ENCODE measurements around the gene UGT2B10.
"Not testable (repeated sequence)": the region's sequence is repeated elsewhere in the genome, so short reads cannot be mapped to it uniquely, and the experiment has no call there.

The UGT2B10 gene

DNA sequence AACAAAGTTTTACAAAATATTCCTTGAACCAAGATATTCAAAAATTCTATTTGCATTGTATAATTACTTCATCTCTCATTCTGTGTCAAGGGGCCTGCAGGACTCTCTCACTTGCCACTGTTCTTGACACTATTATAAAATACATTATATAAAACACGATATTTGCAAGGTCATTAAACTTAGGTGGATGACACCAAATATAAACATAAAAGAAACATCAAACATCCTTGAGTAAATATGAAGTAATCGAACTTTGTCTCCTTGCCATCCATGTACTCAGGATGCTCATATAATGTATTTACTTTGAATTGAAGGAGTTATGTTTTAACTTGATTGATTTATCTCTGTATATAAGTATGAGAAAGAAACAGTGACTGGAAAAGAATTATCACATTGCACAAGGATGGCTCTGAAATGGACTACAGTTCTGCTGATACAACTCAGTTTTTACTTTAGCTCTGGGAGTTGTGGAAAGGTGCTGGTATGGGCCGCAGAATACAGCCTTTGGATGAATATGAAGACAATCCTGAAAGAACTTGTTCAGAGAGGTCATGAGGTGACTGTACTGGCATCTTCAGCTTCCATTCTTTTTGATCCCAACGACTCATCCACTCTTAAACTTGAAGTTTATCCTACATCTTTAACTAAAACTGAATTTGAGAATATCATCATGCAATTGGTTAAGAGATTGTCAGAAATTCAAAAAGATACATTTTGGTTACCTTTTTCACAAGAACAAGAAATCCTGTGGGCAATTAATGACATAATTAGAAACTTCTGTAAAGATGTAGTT lies at the start of gene UGT2B10:
UGT2B10 (plus strand) TSS at position 378 of the 793 bp plus-strand sequence; CDS start at position 404, 26 bp downstream.
- DNase-seq = not testable (repeated sequence)

DNA sequence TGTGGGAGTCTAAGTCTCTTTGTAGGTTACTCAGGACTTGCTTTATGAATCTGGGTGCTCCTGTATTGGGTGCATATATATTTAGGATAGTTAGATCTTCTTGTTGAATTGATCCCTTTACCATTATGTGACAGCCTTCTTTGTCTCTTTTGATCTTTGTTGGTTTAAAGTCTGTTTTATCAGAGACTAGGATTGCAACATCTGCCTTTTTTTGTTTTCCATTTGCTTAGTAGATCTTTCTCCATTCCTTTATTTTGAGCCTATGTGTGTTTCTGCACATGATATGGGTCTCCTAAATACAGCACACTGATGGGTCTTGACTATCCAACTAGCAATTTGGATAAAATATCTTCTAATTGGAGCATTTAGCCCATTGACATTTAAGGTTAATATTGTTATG lies 44.0 kb upstream of the UGT2B10 start:
- not testable (repeated sequence) for DNase-seq

DNA sequence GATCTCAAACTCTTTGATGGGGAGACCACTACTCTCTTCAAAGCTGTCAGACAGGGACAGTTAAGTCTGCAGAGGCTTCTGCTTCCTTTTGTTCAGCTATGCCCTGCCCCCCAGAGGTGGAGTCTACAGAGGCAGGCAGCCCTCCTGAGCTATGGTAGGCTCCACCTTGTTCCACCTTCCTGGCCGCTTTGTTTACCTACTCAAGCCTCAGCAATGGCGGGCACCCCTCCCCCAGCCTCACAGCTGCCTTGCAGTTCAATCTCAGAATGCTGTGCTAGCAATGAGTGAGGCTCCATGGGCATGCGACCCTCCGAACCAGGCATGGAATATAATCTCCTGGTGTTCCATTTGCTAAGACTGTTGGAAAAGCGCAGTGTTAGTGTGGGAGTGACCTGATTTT lies 42.1 kb upstream of the UGT2B10 start:
- no peak for DNase-seq

DNA sequence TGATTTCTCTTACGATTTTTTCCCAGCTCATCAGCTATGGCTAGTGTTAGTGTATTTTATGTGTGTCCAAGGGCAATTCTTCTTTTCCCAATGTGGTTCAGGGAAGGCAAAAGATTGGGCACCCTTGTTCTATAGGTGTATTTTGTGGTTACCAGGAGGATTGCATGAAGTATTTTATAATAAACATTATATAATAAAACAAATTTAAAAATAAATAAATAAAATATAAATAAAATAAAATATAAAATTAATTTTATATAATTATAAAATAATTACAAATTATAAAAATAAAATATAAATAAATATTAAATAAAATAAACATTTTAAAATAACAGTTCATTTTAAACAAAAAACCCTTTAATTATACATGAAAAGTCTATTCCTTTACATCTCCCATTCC lies 35.6 kb upstream of the UGT2B10 start:
- no peak for DNase-seq

DNA sequence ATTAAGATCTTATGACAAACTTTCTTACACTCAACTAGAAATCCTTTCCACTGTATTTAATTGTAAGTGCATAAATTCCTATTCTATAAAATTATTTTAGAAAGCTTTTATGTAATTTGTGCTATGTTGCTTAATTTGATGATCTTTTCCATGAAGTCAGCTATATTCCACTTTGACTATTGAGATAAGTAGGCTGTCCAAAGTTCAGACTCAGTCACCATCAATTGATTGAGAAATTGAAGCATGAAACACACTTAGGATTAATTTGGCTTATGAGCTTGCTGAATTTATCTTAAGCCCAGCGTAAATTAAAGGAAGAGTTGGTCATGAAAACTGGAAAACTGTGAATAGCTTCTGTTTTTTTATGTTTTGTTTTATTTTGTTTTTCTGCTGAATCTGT lies 18.7 kb upstream of the UGT2B10 start:
- DNase-seq = no peak

DNA sequence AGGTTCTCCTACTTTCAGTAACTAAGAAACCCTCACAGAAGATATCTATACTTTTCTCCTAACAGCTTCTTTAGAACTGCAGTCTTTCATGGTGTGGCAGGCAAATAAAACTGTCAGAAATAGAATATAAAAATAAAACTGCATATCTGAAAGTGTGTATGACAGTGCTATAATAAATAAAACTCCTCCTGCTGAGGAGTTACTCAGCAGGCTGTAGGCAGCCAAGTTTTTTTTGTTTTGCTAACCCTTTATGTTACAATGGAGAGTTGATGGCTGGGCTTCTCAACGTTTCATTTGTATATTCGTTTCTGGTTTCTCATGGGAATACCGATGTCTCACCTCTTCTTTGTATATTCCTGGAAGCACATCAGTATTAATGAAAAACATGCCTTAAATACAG lies 18.2 kb upstream of the UGT2B10 start:
- DNase-seq = no peak

DNA sequence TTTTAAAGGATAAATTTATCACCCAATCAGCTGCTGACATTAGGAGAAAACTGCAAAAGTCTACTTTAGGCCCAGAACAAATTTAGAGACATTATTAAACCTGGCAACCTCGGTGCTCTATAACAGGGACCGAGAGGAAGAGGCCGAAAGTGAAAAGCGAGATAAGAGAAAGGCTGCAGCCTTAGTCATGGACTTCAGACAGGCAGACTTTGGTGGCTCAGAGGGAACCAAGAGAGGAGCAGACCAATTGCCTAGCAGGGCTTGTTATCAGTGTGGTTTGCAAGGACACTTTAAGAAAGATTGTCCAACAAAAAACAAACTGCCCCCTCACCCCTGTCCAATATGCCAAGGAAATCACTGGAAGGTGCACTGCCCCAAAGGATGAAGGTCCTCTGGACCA lies 12.8 kb upstream of the UGT2B10 start:
- DNase-seq = no peak

DNA sequence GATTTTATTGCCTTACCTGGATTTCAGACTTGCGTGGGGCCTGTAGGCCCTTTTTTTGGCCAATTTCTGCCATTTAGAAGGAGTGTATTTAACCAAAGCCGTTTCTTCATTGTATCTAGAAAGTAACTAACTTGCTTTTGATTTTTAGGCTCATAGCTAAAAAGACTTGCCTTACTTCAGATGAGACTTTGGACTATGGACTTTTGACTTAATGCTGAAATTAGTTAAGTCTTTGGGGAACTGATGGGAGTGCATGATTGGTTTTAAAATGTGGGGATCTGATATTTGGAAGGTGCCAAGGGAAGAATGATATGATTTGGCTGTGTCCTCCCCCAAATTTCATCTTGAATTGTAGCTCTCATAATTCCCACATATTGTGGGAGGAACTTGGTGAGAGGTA lies 7.7 kb upstream of the UGT2B10 start:
- no peak for DNase-seq

DNA sequence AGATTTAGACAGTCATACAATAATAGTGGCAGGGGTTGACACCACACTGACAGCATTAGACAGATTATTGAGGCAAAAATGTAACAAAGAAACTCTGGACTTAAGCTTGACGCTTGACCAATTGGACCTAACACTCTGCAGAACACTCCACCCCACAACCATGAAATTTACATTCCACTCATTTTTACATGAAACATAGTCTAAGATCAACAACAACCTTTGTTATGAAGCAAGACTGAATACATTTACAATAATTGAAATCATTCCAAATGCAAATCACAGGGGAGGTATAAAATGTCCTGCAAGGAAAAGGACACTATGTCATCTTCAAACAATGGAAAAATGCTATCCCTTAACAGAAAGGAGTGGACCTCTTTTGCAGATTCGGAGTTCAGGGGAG lies 4.9 kb upstream of the UGT2B10 start:
- DNase-seq = no peak

DNA sequence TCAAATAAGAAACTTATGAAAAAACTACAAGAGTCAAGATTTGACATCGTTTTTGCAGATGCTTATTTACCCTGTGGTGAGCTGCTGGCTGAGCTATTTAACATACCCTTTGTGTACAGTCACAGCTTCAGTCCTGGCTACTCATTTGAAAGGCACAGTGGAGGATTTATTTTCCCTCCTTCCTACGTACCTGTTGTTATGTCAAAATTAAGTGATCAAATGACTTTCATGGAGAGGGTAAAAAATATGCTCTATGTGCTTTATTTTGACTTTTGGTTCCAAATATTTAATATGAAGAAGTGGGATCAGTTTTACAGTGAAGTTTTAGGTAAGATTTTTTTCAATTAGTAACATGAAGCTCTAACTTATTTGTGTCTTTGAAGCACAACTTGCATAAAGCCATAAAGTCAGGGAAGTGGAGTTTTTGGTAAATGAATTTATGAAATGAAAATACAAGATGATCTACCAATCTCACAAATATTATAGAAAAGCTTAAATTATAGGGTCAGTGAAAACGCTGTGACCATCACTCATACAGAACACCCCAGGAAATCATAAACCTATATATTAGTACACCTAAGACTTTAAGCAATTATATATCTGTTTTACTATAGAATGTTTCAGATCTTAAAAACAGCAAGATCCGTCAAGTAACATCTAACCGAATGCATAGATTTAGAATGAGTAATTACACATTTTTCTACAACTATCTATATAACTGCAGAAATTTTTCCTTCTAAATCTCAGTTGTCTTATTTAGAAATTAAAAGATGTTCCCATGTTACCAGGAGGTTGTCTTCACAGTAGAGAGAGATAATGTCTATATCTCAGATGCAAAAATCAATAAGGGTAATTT lies 844 bp downstream of the UGT2B10 start:
- DNase-seq = not testable (repeated sequence)

DNA sequence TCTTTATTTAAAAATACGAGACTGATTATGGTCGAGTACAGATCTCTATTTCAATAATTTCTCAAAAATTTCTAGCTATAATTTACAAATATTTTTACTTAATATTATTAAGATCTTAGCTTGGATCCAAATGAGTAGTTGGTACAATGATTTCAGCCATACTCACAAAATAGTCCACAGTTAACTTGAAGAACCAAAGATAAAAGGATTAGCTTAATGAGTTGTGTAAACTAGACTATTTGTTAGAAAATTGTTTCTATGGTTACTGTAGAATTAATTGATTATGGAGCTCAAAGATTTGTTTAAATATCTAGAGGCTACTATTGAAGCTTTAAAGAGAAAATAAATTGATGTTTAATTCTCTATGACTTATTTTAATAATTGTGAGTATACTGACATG lies 1.6 kb downstream of the UGT2B10 start:
- DNase-seq = no peak

DNA sequence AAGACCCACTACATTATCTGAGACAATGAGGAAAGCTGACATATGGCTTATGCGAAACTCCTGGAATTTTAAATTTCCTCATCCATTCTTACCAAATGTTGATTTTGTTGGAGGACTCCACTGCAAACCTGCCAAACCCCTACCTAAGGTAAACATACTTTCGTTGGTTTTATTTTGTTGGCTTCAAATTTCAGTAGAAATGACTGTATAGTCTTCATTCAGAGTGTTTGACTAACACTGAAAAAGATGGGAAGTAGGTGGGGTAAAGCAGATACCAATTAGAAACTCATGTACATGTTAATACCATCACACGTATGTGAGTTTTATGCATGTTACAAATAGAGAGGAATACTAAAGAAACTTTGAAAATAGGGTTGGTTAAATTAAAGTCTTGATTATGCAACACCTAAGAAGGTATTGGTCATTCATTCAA lies 2.3 kb downstream of the UGT2B10 start:
- DNase-seq = not testable (repeated sequence)

DNA sequence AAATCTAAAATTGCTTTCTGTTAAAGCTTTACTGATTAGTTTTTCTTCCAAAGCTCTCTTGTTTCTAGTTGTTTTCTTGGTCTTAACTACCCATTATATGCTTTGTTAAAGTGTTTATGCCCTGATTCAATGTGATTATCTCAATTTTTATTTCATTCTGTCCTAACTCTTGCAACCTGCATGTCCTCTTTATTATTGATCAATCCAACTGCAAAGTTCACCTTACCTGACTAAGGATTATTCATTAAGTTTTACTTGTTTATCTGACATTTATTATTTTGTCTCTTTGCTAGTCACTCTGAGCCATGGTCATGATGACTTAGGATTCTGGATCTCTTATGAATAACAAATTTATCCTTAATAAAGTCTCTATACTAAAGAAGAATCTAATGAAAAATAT lies 15.8 kb downstream of the UGT2B10 start:
- no peak for DNase-seq

DNA sequence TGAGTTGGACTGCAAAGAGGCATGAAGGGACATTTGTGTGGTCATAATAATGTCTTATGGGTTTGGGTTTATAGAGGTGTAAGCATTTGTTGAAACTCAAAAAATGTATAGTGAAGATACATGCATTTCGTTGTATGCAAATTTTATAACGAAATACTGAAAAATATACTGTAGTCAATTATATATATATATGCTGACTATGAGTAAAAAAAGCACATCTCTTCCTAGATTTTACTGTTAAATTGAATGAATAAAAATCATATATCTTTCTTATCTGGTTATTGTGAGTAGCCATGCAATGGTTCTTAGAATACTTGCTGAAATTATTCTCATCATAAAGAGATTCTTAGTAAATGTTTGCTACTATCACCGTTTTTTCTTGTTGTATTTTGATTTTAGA lies 34.5 kb downstream of the UGT2B10 start:
- DNase-seq = no peak

DNA sequence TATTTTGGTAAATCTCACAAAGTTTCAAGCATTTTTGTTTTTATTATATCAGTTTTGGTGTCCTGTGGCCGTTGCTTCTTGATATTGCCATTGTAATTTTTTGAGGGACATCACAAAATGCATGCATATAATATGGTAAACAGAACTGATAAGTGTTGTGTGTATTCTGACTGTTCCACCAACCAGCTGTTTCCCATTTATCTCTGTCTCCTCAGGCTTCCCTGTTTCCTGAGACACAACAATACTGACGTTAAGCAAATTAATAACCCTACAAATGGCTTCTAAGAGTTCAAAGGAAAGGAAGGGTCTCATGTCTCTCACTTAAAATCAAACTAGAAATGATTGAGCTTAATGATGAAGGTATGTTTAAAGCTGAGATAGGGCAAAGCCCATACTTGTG lies 40.0 kb downstream of the UGT2B10 start:
- DNase-seq = no peak

DNA sequence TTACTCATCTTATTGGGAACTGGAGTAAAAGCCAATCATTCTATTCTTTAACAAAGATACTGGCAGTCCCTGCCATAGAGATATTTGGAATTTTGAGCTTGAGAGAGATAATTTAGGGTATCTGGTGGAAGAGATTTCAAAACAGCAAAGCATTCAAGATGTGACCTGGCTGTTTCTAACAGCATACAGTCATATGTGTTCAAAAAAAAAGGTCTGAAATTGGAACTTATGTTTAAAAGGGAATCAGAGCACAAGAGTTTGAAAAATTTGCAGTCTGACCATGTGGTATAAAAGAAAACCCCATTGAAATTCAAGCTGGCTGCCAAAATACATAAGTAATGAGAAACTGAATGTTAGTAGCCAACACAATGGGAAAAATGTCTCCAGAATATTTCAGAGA lies 42.2 kb downstream of the UGT2B10 start:
- no peak for DNase-seq

DNA sequence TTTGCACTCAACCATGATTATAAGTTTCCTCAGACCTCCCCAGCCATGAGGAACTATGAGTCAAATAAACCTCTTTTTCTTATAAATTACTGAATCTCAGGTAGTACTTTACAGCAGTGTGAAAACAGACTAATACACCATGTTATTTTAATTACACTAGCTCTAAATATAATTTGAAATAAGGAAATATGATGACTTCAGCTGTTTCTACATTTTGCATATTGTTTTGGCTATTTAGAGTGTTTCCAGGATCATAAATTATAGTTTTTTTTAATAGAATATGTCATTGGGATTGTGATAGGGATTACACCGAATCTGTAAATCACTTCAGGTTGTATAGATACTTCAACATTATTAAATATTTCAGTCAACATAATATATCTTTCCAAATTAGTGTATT lies 43.9 kb downstream of the UGT2B10 start:
- no peak for DNase-seq

DNA sequence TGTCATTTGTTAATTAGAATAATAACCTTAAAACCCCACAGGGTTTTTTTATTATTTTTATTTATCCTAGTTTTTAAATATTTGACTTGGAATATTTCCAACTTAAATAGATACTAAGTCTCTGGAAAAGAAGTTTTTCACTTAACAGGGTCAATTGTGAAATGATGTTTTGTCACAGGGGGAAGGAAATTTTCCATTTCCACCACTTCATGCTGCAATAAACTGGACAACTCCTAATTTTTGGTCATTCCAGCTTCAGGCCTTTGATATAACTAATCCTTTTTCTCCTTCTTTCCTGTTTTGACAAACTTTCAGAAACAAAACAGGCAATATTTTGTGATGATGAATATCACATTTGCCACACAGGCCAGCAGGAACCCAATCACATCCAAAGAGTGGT lies 45.3 kb downstream of the UGT2B10 start:
- DNase-seq = no peak

DNA sequence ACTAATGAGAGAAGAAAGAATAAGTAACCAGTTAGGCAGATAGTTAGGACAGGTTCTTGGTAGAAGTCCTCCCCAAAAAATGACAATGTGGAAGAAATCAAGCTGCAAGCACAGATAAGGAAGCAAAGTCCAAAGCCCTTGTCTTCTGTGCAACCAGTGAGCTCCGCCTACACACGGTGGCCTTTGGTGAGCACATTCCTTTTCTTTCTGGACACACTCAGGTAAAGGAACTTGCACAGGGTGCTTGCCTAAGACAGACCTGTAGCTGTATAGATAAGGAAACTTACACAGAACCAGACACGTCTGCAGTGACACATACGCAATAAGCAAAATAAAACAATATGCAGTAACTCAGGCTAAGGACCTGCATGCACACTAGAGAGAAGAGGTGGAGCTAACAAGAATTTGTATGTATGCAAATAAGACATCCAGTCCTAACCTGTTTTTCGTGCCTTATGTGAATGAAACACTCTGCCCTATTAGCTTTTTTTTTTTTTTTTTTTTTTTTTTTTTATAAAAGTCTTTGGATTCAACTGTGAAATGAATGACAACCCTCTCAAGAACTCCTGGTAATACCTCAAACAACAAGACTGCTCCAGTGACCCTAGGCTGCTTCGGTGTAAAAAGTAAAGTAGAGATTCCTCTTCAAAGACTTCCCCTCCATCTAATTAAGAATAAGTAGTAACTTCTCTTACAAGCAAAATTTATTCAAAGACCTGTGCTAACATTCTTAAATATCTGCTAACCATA lies 48.8 kb downstream of the UGT2B10 start:
- DNase-seq = no peak

DNA sequence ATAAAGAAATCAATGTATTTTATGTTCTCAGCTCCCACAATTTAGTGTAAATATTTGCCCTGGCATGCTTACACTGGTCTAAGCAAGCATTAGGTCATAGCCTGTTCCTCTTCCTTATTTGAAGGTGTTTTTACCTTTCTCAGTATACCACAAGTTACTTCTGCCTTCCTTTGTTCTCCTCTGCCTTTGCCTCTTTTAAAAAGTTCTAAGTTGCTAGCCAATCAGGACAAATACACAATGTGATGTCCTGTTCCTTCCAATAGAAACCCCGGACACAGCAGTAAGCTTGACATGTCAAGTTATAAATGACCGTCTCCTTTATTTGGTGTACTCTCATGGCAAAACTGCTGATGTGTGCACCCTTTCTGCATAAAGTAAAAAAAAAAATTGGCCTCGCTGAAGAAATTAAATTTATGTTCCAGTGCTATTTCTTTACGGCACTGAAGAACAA lies 49.4 kb downstream of the UGT2B10 start:
- DNase-seq = no peak

DNA sequence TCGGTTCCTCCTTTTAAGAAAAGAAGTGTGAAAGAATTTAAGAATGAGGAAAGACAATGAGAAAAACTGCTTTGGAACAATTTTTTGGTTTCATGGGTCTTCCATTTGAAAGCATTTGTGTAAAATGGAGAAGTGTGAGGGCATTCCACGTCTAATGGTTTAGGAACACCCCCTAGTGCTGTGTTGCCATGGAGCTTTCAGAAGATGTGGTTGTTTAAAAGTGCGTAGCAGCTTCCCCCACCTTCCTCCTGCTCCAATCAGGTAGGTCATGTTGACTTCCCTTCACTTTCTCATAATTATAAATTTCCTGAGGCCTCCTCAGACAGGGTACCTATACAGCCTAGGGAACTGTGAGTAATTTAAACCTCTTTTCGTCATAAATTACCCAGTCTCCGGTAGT lies 50.0 kb downstream of the UGT2B10 start:
- DNase-seq = no peak

DNA sequence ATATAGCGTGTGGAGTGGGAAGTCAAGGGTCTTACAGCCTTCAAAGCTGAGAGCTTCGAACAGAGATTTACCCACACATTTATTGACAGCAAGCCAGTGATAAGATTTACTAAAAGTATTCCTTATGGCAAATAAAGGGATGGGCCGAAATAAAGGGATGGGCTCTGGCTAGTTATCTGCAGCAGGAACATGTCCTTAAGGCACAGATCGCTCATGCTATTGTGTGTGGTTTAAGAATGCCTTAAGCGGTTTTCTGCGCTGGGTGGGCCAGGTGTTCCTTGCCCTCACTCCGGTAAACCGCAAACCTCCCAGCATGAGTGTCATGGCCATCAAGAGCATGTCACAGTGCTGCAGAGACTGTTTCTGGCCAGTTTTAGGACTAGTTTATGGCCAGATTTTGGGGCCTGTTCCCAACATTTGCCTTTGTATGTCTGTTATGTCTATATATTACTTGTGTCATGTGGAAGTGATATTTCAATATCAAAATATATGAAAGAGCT lies 53.5 kb downstream of the UGT2B10 start:
- no peak for DNase-seq
